ENCODE measurements around the gene PRRT3. TPM values are rescaled to one million over a fixed set of nuclear protein-coding genes. Genes with fewer than 3 reads are reported as not detected.
"Not testable (repeated sequence)": the region's sequence is repeated elsewhere in the genome, so short reads cannot be mapped to it uniquely, and the experiment has no call there.

PRRT3 gene
- polyA plus RNA-seq, 3 donors = 0.56 to 1.6 (median 1.4) TPM

DNA sequence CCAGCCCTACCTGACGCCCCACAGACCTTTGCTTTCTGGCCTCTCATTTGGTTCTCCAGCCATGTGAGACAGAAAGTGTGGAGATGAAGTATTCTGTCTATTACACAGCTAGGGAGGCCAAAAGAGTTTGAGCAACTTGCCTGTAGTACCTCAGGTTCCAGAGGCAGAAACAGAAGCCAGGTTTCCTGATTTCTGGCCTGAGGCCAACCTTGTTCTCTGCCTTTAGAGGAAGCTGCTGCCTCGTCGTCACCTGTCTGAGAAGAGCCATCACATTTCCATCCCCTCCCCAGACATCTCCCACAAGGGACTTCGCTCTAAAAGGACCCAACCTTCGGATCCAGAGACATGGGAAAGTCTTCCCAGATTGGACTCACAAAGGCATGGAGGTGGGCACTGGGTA is 45.7 kb downstream of the PRRT3 start:
- H3K27ac ChIP-seq (ENCODE audit: low read depth, low read length) = no peak overlapping the region
- WGBS, 3 donors = 89 to 93% (median 90%) methylated on average over 5 of the region's 5 CpGs

DNA sequence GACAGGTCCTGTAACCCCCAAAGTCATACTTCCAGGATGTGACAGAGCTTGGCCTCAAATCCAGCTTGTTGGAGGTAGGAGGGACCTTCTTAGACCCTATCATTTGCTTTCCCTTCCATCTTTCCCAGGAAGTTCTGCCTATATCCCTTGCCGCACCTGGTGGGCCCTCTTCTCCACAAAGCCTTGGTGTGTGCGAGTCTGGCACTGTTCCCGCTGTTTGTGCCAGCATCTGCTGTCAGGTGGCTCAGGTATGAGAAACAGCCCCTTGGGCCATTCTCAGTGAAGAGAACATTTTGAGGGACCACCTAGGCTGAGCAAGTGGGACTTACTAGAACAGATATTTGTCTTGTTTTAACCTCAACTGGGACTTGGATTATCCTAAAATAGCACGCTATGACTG is 48.3 kb downstream of the PRRT3 start:
- H3K27ac ChIP-seq (ENCODE audit: low read depth, low read length) = no peak overlapping the region
- 63 to 91% (median 90%) methylated on average over 4 of the region's 4 CpGs for WGBS, 3 donors

DNA sequence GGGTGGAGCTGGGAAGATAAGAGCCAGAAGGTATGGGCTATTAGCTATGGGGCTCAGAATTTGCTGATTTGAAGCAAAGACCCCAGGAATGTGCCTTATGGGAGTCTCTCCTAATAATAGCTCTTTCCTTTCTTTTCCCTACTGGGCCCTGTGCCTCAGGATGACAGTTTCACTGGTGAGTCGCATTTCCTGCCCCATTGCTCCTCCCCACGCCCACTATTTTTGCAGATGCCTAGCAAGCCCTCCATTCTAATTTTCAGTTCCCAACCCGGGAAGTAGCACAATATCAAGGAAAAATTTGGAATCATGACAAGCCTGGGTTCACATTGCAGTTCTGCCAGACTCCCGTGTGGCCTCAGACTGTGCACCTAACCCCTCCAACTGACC is 49.0 kb downstream of the PRRT3 start:
- WGBS, 3 donors = 7 to 20% (median 19%) methylated on average over 4 of the region's 4 CpGs
- no peak overlapping the region for H3K27ac ChIP-seq (ENCODE audit: low read depth, low read length)

DNA sequence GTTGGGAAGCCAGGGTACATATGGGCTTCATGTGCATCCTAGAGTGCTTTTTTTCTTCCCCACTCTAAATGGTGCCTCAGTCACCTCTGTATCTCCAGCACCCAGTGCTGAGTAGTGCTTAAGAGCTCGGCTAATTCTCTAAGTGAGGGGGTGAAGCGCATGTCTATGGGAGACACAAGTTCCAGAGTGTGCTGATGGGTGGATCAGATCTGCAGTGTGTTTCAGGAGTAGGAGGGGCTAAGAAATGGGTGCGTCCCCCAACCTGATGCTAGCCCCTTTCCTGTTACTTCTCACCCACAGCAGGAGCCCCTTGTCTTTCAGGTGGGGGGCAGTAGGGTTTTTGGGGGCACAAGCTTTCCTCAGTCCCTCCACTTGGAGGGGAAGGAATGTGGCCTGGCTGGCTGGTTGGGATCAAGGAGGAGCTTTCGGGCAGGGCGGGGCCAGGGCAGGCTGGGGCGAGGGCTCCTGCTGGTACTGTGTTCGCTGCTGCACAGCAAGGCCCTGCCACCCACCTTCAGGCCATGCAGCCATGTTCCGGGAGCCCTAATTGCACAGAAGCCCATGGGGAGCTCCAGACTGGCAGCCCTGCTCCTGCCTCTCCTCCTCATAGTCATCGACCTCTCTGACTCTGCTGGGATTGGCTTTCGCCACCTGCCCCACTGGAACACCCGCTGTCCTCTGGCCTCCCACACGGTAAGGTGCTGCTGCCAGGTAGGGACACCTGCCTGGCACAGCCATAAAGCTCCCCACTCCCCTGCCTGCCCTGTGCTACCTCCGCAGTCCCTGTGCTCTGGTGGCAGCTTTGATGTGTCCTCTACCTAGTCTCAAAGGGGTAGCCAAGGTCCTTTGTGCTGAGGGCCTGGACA is 49.6 kb downstream of the PRRT3 start, which contains the start of gene IL17RE:
Gene IL17RE, plus strand, starts transcription at position 477 of the 866 bp plus-strand sequence. Its CDS starts 85 bp downstream, at position 562.
- WGBS, 3 donors = 12 to 62% (median 46%) methylated on average over 13 of the region's 13 CpGs
- H3K27ac ChIP-seq (ENCODE audit: low read depth, low read length) = no peak within 1 kb of the TSS

DNA sequence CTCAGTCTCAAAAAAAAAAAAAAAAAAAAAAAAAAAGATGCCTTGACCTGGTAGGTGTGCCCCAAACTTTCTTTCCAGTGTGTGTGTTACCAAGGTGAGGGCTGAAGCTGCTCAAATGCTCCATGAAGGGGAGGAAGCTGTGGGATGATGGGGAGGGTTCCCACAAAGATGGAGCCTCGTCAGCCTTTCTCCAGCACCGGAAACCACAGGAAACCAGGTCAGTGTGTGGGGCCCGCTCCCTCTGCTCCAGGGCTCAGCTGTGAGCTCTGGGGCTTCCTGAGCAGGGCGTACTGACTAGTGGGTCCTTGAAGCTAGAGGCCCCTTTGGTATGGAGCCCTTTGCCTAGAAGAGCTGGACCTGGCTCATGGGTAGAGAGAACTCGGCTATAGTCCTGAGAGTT is 50.2 kb downstream of the PRRT3 start:
- H3K27ac ChIP-seq (ENCODE audit: low read depth, low read length) = no peak overlapping the region
- WGBS, 3 donors = 44 to 66% (median 47%) methylated on average over 5 of the region's 5 CpGs

DNA sequence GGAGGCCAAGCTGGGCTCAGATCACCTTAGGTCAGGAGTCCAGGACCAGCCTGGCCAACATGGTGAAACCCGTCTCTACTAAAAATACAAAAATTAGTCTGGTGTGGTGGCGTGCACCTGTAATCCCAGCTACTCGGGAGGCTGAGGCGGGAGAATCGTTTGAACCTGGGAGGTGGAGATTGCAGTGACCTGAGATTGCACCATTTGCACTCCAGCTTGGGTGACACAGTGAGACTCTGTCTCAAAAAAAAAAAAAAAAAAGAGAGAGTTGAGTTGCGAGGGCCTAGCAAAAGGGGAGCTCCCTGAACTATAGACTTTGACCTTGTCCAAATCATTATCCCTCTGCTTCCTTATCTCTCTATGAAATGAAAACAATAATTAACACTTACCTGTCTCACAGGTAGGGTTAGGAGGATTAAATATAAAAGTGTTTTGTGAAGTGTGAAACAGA is 51.2 kb downstream of the PRRT3 start:
- 57 to 95% (median 92%) methylated on average over 6 of the region's 6 CpGs for WGBS, 3 donors
- H3K27ac ChIP-seq (ENCODE audit: low read depth, low read length) = not testable (repeated sequence)

DNA sequence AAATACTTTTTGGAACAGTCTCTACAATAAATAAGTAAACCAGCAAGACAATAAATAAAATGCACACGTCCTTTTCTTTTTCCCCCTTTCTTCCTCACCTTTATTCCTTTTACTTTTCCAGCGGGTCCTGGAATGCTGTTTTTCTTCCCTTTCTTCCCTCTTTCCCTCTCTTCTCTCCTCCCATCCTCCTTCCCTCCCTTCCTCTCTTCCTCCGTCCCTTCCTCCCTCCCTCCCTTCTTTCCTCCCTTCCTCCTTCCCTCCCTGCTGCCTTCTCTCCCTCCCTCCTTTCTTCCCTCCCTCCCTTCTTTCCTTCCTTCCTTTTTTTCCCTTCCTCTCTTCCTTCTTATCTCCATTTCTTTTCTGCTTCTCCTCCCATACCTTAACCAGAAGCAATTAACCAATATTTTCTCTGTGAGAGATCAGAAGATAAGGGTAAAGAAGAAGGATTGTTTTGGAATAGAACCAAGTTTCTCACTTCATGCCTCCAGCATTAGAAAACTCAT is 52.9 kb downstream of the PRRT3 start:
- H3K27ac ChIP-seq (ENCODE audit: low read depth, low read length) = no peak overlapping the region
- 48 to 55% (median 54%) methylated on average over 3 of the region's 3 CpGs for WGBS, 3 donors

DNA sequence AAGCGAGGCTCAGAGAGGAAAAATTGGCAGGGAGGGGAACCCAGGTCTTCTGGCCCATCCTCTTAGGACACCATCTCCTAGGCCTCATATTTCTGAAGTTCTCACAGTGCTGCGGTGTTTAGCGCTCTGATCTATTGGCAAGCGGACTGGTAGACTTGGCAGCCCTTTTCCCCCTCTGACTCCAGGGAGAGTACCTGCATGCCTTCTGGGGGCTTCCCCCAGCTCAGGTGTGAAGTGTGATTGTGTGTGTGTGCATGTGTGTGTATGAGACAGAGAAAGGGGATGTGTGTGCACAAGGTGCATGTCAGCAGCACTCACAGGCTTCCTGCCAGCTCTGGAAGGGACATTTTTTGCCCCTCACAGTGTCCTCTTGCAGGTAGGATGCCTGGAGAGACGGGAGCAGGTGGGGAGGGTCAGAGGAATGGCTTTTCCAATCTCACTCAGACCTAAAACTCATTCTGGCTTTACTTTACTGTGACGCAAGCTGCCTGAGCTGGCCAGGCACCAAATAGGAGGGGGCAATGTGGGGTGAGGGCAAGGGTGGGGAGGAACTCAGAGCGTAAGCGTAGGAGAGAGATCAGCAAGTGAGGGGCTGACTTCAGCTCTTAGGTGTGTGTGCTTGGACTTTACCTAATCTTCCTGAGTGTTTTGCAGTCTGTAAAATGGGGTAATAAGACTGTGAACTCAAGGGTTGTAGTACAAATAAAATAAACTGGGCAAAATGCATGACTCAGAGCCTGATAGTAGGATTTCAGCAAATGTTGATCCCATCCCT is 53.6 kb downstream of the PRRT3 start:
- WGBS, 3 donors = 31 to 56% (median 48%) methylated on average over 8 of the region's 8 CpGs
- H3K27ac ChIP-seq (ENCODE audit: low read depth, low read length) = no peak overlapping the region

DNA sequence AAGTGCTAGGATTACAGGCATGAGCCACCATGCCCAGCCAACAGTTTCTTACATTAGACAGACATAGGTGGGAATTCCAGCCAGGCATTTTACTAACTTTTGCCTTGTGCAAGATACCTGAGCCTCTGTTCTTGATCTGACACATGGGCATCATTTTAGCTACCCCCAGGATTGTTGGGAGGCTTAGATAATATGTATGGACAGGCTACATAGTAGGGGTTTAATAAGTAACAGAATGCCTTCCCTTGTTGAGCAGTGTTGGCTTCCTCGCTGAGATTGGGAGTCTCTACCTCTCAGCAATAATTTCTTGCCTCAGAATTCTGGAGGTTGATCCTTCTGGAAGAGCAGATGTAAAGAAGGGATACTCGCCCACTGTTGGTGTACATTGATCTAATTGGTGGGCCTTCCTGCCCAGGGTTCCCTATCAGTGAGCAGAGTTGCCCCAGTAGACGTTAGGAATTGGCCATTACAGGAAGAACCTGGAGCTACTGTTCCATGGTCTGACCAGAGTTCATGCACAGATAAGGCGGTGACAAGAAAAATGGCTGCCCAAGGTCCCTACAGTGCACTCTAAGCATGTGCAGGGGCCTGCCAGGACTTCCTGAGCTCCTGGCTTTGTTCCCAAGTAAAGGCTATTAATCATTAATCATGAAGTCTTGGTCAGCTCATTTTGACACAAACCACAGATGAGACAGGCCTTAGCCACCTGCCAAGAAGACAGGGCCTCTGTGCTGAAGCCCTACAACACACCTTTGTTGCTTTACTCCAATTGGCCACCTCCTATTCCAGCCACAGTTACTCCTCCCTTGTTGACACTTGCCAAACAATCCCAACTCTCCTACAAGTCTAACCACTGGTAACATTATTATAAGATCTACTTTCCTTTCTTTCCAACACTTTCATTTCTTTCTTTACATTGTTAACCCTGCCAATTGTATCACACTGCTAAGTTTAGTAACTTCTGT is 54.5 kb downstream of the PRRT3 start:
- H3K27ac ChIP-seq (ENCODE audit: low read depth, low read length) = no peak overlapping the region
- 20 to 64% (median 45%) methylated on average over 4 of the region's 4 CpGs for WGBS, 3 donors

DNA sequence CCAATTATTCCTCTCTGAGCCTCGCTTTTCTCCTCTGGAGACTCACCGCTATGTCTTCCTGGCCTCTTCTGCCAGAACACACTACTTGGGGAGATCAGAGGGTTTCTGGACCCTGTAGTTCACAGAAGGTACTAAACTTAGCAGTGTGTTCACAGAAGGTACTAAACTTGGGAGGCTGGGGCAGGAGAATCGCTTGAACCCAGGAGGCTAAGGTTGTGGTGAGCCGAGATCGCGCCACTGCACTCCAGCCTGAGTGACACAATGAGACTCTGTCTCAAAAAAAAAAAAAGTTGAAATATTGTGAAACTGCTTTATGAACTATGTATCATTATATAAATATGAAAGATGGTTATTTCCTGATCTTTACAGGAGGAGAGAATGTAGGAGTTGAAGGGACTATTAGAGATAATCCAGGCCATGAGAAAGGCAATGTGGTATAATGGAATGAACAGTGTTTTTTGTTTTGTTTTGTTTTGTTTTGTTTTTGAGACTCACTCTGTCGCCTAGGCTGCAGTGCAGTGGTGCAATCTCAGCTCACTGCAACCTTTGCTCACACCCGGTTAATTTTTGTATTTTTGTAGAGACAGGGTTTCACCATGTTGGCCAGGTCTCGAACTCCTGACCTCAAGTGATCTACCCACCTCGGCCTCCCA is 55.3 kb downstream of the PRRT3 start:
- H3K27ac ChIP-seq (ENCODE audit: low read depth, low read length) = not testable (repeated sequence)
- 79 to 88% (median 82%) methylated on average over 10 of the region's 10 CpGs for WGBS, 3 donors

DNA sequence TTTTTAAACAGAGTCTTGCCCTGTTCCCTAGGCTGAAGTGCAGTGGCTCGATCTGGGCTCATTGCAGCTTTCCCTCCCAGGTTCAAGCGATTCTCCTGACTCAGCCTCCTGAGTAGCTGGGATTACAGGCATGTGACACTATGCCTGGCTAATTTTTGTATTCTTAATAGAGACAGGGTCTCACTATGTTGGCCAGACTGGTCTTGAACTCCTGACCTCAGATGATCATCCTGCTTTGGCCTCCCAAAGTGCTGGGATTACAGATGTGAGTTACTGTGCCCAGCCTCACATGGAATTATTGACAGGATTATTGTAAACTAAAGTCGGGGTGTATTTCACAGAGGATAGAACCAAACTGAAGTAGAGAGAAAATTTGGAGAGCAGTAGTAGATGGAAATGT is 56.5 kb downstream of the PRRT3 start:
- not testable (repeated sequence) for H3K27ac ChIP-seq (ENCODE audit: low read depth, low read length)
- WGBS, 3 donors = 97% methylated on average over 3 of the region's 3 CpGs

Other genes with a start within 250 kb of the PRRT3 start
- gene CPNE9, start 248.6 kb downstream of the PRRT3 start, polyA plus RNA-seq = under 1 TPM in 2 of 3 donors, not detected in 1; 0.06 to 0.09 TPM
- 10 to 100 TPM in 1 of 3 donors, 1 to 10 TPM in 2; 4.8 to 12.8 (median 7.5) TPM for gene BRPF1, start 220.7 kb downstream of the PRRT3 start, polyA plus RNA-seq
- 10 to 100 TPM in 2 of 3 donors, 1 to 10 TPM in 1; 8.6 to 24.4 (median 13.9) TPM for gene OGG1, start 202.5 kb downstream of the PRRT3 start, polyA plus RNA-seq
- 100 to 1,000 TPM in 1 of 3 donors, 10 to 100 TPM in 2; 13.4 to 121 (median 80.1) TPM for gene CAMK1, start 182.5 kb downstream of the PRRT3 start, polyA plus RNA-seq
- 10 to 100 TPM; 21.0 to 49.8 (median 38.0) TPM for gene TADA3, start 159.9 kb downstream of the PRRT3 start, polyA plus RNA-seq
- gene ARPC4, start 159.3 kb downstream of the PRRT3 start, polyA plus RNA-seq = 100 to 1,000 TPM in 2 of 3 donors, 10 to 100 TPM in 1; 68.9 to 121 (median 111) TPM
- gene TTLL3, start 142.1 kb downstream of the PRRT3 start, polyA plus RNA-seq = 10 to 100 TPM; 18.4 to 39.7 (median 28.9) TPM
- 10 to 100 TPM; 20.7 to 27.8 (median 25.6) TPM for gene RPUSD3, start 108.4 kb downstream of the PRRT3 start, polyA plus RNA-seq
- 1,000 to 10,000 TPM in 1 of 3 donors, 100 to 1,000 TPM in 2; 128 to 1,587 (median 499) TPM for gene CIDEC, start 72.2 kb downstream of the PRRT3 start, polyA plus RNA-seq
- gene JAGN1, start 61.8 kb downstream of the PRRT3 start, polyA plus RNA-seq = 10 to 100 TPM; 33.7 to 58.7 (median 39.5) TPM
- gene IL17RE, start 49.6 kb downstream of the PRRT3 start, polyA plus RNA-seq = 1 to 10 TPM; 6.4 to 7.3 (median 6.7) TPM
- 10 to 100 TPM; 20.7 to 71.8 (median 41.2) TPM for gene IL17RC, start 35.3 kb downstream of the PRRT3 start, polyA plus RNA-seq
- gene CRELD1, start 18.6 kb downstream of the PRRT3 start, polyA plus RNA-seq = 10 to 100 TPM; 28.4 to 36.0 (median 33.8) TPM
- 100 to 1,000 TPM in 1 of 3 donors, 10 to 100 TPM in 2; 36.3 to 153 (median 66.1) TPM for gene EMC3, start 34.4 kb upstream of the PRRT3 start, polyA plus RNA-seq
- gene FANCD2, start 74.0 kb upstream of the PRRT3 start, polyA plus RNA-seq = 1 to 10 TPM in 2 of 3 donors, under 1 TPM in 1; 0.45 to 1.7 (median 1.3) TPM
- not detected for gene FANCD2OS, start 155.8 kb upstream of the PRRT3 start, polyA plus RNA-seq
- gene BRK1, start 163.3 kb upstream of the PRRT3 start, polyA plus RNA-seq = 100 to 1,000 TPM in 2 of 3 donors, 10 to 100 TPM in 1; 80.1 to 293 (median 194) TPM
- 10 to 100 TPM; 12.4 to 32.5 (median 17.5) TPM for gene VHL, start 189.4 kb upstream of the PRRT3 start, polyA plus RNA-seq
- 10 to 100 TPM in 1 of 3 donors, 1 to 10 TPM in 1, under 1 TPM in 1; 0.67 to 10.4 (median 2.6) TPM for gene IRAK2, start 212.5 kb upstream of the PRRT3 start, polyA plus RNA-seq